Activated CD8-positive, alpha-beta T cell treated with anti-CD3 and anti-CD28 coated beads for 36 hours (primary cell): ENCODE data around the gene CYB5RL. TPM values are rescaled to one million over a fixed set of nuclear protein-coding genes. Genes with fewer than 3 reads are reported as not detected.

Experiments used
- ATAC-seq: fragments of 200-7000 bp; cut with Tn5 transposase; one replicate; pipeline ENCODE4 v1.10.0; 2021; ENCODE audit warnings: mild to moderate bottlenecking, moderate library complexity
- CTCF ChIA-PET: fragments of 350-600 bp; sonication (Branson Sonifier 250); formaldehyde crosslinking; loops from one replicate; lab custom pipeline; 2021; ENCODE audit warnings: antibody characterized with exemption; lab: Charles Lee
- POLR2A ChIA-PET: fragments of 350-600 bp; sonication (Branson Sonifier 250); formaldehyde crosslinking; loops from one replicate; lab custom pipeline; 2021; ENCODE audit warnings: antibody characterized with exemption; lab: Charles Lee
- DNase-seq: peaks from one replicate; pipeline ENCODE4 v3.0.0-alpha.2; 2020
- H3K27ac Mint-ChIP-seq: one replicate; pipeline ENCODE4 v1.8.0; 2021; ENCODE audit warnings: mild to moderate bottlenecking, mixed read lengths
- H3K27me3 Mint-ChIP-seq: one replicate; pipeline ENCODE4 v1.8.0; 2021; ENCODE audit warnings: mixed read lengths
- H3K36me3 Mint-ChIP-seq: one replicate; pipeline ENCODE4 v1.8.0; 2021; ENCODE audit warnings: low read depth, mixed read lengths
- H3K4me1 Mint-ChIP-seq: one replicate; pipeline ENCODE4 v1.8.0; 2021; ENCODE audit warnings: low read depth, mixed read lengths
- H3K4me3 Mint-ChIP-seq: one replicate; pipeline ENCODE4 v1.8.0; 2021; ENCODE audit warnings: mild to moderate bottlenecking, moderate library complexity, mixed read lengths
- H3K9me3 Mint-ChIP-seq: one replicate; pipeline ENCODE4 v1.8.0; 2021; ENCODE audit warnings: mixed read lengths
- intact Hi-C: fragments of 100-400 bp; cut with micrococcal nuclease; formaldehyde crosslinking; loops from one replicate; pipeline ENCODE4 v1.10.0; 2022
- total RNA-seq, 2 experiments: library from RNA; stranded (reverse); gene quantifications; one replicate each; pipeline ENCODE4 v1.2.3, GENCODE V29; 2021
- TF ChIP-seq, protein P1 (sequence below): fragments of 200-600 bp; IDR thresholded peaks from one replicate; pipeline ENCODE4 v1.8.0; 2022; ENCODE audit warnings: antibody characterized with exemption, mild to moderate bottlenecking

The CYB5RL gene
- total RNA-seq, 2 experiments from 2014 or later, result 11.4 to 12.6 TPM

DNA sequence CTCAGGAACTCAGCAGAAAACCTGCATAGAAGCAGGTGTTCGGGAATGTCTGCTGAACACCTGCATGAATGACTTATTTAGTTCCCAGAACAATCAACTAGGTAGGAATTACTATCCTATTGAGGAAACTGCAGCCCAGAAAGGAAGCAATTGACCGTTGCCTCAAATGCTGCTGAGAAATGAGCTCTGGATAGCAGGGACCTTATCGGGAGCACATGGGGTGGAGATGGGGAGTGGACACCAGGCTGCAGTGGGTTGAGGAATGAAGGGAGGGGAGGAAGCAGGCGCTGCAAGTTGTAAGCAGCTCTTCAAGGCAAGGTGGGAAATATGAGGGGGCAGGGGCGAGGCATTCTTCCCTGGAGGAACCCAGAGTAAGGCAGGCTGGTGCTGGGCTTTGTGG lies 36.3 kb downstream of the CYB5RL start:
- no peak overlapping the region for H3K4me3 Mint-ChIP-seq
- intact Hi-C loops, result no loop called here
- no peaks in the 10 kb centered on the region for H3K36me3 Mint-ChIP-seq
- CTCF ChIA-PET, result no interaction called here
- no peak for DNase-seq
- no peak overlapping the region for H3K27ac Mint-ChIP-seq
- no peaks in the 10 kb centered on the region for H3K9me3 Mint-ChIP-seq
- ATAC-seq, result no peak
- no peaks in the 10 kb centered on the region for H3K27me3 Mint-ChIP-seq
- no peaks in the 10 kb centered on the region for H3K4me1 Mint-ChIP-seq
- POLR2A ChIA-PET, result no interaction called here
- TF ChIP-seq, protein P1, sequence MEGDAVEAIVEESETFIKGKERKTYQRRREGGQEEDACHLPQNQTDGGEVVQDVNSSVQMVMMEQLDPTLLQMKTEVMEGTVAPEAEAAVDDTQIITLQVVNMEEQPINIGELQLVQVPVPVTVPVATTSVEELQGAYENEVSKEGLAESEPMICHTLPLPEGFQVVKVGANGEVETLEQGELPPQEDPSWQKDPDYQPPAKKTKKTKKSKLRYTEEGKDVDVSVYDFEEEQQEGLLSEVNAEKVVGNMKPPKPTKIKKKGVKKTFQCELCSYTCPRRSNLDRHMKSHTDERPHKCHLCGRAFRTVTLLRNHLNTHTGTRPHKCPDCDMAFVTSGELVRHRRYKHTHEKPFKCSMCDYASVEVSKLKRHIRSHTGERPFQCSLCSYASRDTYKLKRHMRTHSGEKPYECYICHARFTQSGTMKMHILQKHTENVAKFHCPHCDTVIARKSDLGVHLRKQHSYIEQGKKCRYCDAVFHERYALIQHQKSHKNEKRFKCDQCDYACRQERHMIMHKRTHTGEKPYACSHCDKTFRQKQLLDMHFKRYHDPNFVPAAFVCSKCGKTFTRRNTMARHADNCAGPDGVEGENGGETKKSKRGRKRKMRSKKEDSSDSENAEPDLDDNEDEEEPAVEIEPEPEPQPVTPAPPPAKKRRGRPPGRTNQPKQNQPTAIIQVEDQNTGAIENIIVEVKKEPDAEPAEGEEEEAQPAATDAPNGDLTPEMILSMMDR, result no peak

DNA sequence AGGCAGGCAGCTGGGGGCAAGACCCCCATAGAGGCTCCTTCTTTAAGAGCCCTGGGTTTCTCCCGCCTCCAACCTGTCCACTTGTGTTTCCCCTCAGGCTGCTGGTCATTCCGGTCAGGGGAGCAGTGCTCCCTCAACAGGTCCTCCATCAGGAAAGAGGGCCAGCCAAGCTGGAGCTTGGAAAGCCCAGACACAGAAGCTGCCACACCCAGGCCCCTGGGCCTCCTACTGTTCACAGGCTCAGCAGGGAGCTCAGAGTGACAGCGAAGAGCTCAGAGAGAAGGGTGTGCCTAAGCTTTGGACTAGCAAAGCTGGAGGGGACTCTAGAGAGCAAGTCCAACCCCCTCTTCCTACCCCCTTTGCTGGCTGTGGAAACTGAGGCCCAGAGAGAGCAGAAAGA lies 36.8 kb downstream of the CYB5RL start:
- Mint-ChIP-seq H3K4me1 (no peaks in the 10 kb centered on the region), H3K27me3 (no peaks in the 10 kb centered on the region), H3K36me3 (no peaks in the 10 kb centered on the region), H3K4me3 (no peak overlapping the region), H3K27ac (no peak overlapping the region), H3K9me3 (no peaks in the 10 kb centered on the region)
- CTCF ChIA-PET, result no interaction called here
- TF ChIP-seq, protein P1, result no peak
- POLR2A ChIA-PET, result no interaction called here
- ATAC-seq (no peak), DNase-seq (no peak)
- intact Hi-C loops, result no loop called here

DNA sequence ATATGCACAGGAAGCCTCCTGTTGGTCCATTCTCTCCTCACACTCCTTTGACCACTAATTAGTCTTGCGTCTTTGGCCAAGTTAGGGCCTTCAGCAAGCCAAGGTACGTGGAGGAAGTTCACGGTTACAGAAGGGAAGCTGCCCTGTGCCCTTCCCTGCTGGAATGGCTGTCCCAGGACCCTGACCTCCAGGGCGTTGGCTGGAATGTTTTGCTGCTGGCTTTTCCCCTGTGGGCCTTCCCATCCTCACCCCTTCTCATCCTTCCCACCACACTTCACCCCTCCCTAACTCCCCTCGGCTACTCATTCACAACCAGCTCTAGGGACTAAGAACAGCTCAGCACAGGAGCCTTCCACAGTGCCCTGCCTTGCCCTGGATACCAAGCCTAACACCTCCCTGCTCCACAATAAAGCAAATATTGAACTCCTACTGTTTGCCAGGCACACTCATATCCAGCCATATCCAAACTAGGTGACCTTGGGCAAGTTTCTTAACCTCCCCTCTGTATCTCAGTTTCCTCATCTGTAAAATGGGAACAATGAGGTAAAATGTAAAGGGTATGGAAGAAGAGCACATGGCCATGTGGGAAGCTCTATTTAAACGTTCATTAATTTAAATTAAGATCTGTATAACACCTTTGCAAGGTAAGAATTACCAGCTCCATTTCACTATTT lies 38.2 kb downstream of the CYB5RL start:
- DNase-seq (no peak), ATAC-seq (no peak)
- Mint-ChIP-seq H3K27ac (no peak overlapping the region), H3K4me1 (no peaks in the 10 kb centered on the region), H3K27me3 (no peaks in the 10 kb centered on the region), H3K36me3 (no peaks in the 10 kb centered on the region), H3K9me3 (no peaks in the 10 kb centered on the region), H3K4me3 (no peak overlapping the region)
- POLR2A ChIA-PET, result interaction anchor here (1.0 kb wide), 1 partner anchor 43 kb away, joined by 3 read pairs; no protein-coding TSS in a partner anchor
- intact Hi-C loops, result no loop called here
- CTCF ChIA-PET, result interaction anchor here (1.4 kb wide), 1 partner anchor 20 kb away, joined by 4 read pairs; no protein-coding TSS in a partner anchor
- TF ChIP-seq, protein P1, result no peak

DNA sequence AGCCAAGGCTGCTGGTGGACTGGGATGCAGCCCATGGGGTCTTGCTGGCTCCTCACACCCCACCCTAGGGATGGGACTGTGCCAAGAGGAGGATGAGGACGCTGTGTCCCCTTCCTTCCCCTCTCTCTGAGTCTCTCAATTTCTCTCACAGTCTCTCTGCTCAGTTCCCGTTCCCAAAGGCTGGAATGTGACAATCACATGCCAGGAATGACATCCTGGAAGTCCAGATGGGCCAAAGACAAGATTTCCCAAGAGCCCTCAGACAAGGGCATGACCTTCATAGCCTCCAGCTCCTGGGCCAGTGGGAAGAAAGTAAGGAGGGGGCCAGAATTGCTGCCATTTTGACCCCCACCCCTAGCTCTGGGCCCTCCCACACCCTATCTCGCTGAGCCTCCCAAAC lies 39.5 kb downstream of the CYB5RL start:
- Mint-ChIP-seq H3K36me3 (no peaks in the 10 kb centered on the region), H3K4me1 (no peaks in the 10 kb centered on the region), H3K27me3 (no peaks in the 10 kb centered on the region), H3K9me3 (no peaks in the 10 kb centered on the region), H3K27ac (no peak overlapping the region), H3K4me3 (no peak overlapping the region)
- TF ChIP-seq, protein P1, result no peak
- intact Hi-C loops, result no loop called here
- POLR2A ChIA-PET, result no interaction called here
- CTCF ChIA-PET, result no interaction called here
- DNase-seq (no peak), ATAC-seq (no peak)

DNA sequence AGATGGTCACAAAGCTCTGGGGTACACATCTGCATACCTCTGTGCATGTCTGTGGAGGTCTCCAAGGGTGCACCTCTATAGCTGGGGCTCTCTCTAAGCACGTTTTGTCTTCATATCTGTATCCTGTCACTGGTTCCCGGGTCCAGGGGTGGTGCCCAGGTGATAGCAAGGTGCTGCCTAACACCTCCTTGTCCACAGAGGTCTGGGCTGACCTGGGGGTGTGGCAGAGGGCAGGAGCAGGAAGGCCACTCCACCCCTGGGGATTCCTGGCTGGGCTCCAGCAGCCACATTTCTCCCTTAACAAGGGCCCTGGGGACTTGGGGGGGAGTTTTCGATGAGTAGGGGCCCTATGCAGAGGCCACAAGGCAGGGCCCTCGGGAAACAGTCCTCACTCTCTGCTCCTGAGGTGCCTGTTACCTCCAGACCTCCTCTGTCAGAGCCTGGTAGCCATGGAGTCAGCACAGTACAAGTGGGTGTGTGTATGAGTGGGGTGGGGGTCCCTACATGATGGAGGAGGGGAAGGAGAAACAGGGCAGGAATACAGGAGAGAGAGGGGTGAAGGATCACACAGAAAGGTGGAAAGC lies 40.0 kb downstream of the CYB5RL start:
- Mint-ChIP-seq H3K4me1 (no peaks in the 10 kb centered on the region), H3K36me3 (no peaks in the 10 kb centered on the region), H3K27me3 (no peaks in the 10 kb centered on the region), H3K27ac (no peak overlapping the region), H3K9me3 (no peaks in the 10 kb centered on the region), H3K4me3 (no peak overlapping the region)
- DNase-seq, result no peak
- intact Hi-C loops, result no loop called here
- TF ChIP-seq, protein P1, result no peak
- POLR2A ChIA-PET, result interaction anchor here (0.7 kb wide), 2 partner anchors 250 to 534 kb away, joined by 3 read pairs; no protein-coding TSS in a partner anchor
- ATAC-seq, result no peak
- CTCF ChIA-PET, result no interaction called here
